ENCODE data around the gene METTL23.
"Not testable (repeated sequence)": the region's sequence is repeated elsewhere in the genome, so short reads cannot be mapped to it uniquely, and the experiment has no call there.

DNA sequence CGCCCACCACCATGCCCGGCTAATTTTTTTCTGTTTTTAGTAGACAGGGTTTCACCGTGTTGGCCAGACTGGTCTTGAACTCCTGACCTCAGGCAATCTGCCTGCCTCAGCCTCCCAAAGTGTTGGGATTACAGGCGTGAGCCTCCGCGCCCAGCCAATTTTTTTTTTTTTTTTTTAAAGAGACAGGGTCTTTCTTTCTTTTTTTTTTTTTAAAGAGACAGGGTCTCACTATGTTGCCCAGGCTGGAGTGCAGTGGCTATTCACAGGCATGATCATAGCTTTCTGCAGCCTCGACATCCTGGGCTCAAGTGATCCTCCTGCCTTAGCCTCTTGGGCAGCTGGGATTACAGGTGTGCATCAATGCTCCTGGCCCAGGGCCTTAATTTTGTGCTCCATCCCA, 14.3 kb upstream of the METTL23 start:
- not testable (repeated sequence) for TF ChIP-seq POLR2A (IDR thresholded peaks at IDR 0.05)
- TF ChIP-seq, protein P1, sequence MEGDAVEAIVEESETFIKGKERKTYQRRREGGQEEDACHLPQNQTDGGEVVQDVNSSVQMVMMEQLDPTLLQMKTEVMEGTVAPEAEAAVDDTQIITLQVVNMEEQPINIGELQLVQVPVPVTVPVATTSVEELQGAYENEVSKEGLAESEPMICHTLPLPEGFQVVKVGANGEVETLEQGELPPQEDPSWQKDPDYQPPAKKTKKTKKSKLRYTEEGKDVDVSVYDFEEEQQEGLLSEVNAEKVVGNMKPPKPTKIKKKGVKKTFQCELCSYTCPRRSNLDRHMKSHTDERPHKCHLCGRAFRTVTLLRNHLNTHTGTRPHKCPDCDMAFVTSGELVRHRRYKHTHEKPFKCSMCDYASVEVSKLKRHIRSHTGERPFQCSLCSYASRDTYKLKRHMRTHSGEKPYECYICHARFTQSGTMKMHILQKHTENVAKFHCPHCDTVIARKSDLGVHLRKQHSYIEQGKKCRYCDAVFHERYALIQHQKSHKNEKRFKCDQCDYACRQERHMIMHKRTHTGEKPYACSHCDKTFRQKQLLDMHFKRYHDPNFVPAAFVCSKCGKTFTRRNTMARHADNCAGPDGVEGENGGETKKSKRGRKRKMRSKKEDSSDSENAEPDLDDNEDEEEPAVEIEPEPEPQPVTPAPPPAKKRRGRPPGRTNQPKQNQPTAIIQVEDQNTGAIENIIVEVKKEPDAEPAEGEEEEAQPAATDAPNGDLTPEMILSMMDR (IDR thresholded peaks at IDR 0.05), result not testable (repeated sequence)
